ENCODE measurements around the gene UBE2E3.

UBE2E3 gene

GRCh38 chr2:180987146-180987545 lies 6.7 kb downstream of the UBE2E3 start:
- no peaks in the 10 kb centered on the region for H3K9me3 ChIP-seq (ENCODE audit: insufficient read depth, low read length, severe bottlenecking)
- H3K4me2 ChIP-seq (ENCODE audit: insufficient read depth, low read length), result no peak overlapping the region
- no peaks in the 10 kb centered on the region for H3K27me3 ChIP-seq (ENCODE audit: insufficient read depth, low read length, poor library complexity)
- no peak for DNase-seq
- H3K27ac ChIP-seq (ENCODE audit: low read length), result no peak overlapping the region
- H3K4me1 ChIP-seq (ENCODE audit: insufficient read depth, low read length), result peaks cover 35% of the 10 kb centered on the region
- peaks cover 4% of the 10 kb centered on the region; the same call in 1 of the 2 replicates for H4K20me1 ChIP-seq (ENCODE audit: insufficient read depth, low read length)
- H3K9ac ChIP-seq (ENCODE audit: low read depth, low read length), result no peak overlapping the region
- H3K4me3 ChIP-seq (ENCODE audit: low read depth in 1 of 2, low read length in 2 of 2), result no peak overlapping the region
- peaks cover 70% of the 10 kb centered on the region for H3K79me2 ChIP-seq (ENCODE audit: insufficient read depth, low read length)
- peaks cover 37% of the 10 kb centered on the region for H3K36me3 ChIP-seq (ENCODE audit: insufficient read depth, low read length)
- ATAC-seq (ENCODE audit: insufficient read depth, low read depth), result no peak
- no peak for TF ChIP-seq EZH2 (IDR thresholded peaks at IDR 0.05; ENCODE audit: borderline replicate concordance, low read depth, low read length, severe bottlenecking)
- TF ChIP-seq, protein P1, sequence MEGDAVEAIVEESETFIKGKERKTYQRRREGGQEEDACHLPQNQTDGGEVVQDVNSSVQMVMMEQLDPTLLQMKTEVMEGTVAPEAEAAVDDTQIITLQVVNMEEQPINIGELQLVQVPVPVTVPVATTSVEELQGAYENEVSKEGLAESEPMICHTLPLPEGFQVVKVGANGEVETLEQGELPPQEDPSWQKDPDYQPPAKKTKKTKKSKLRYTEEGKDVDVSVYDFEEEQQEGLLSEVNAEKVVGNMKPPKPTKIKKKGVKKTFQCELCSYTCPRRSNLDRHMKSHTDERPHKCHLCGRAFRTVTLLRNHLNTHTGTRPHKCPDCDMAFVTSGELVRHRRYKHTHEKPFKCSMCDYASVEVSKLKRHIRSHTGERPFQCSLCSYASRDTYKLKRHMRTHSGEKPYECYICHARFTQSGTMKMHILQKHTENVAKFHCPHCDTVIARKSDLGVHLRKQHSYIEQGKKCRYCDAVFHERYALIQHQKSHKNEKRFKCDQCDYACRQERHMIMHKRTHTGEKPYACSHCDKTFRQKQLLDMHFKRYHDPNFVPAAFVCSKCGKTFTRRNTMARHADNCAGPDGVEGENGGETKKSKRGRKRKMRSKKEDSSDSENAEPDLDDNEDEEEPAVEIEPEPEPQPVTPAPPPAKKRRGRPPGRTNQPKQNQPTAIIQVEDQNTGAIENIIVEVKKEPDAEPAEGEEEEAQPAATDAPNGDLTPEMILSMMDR (IDR thresholded peaks at IDR 0.05; ENCODE audit: borderline replicate concordance, extremely low read depth, low read length, poor library complexity, severe bottlenecking), result no peak
- no peak overlapping the region for H2AFZ ChIP-seq (ENCODE audit: low read depth, low read length)

GRCh38 chr2:180990337-180990736 lies 9.9 kb downstream of the UBE2E3 start:
- Histone ChIP-seq H3K9me3 (ENCODE audit: insufficient read depth, low read length, severe bottlenecking) (no peaks in the 10 kb centered on the region), H2AFZ (ENCODE audit: low read depth, low read length) (no peak overlapping the region), H3K27ac (ENCODE audit: low read length) (no peak overlapping the region), H3K79me2 (ENCODE audit: insufficient read depth, low read length) (peaks cover 70% of the 10 kb centered on the region), H3K9ac (ENCODE audit: low read depth, low read length) (no peak overlapping the region), H3K4me1 (ENCODE audit: insufficient read depth, low read length) (peaks cover 4% of the 10 kb centered on the region; the same call in 1 of the 2 replicates), H3K4me2 (ENCODE audit: insufficient read depth, low read length) (no peak overlapping the region), H3K27me3 (ENCODE audit: insufficient read depth, low read length, poor library complexity) (no peaks in the 10 kb centered on the region), H4K20me1 (ENCODE audit: insufficient read depth, low read length) (peaks cover 7% of the 10 kb centered on the region; the same call in 1 of the 2 replicates), H3K36me3 (ENCODE audit: insufficient read depth, low read length) (peaks cover 16% of the 10 kb centered on the region; the same call in 1 of the 2 replicates), H3K4me3 (ENCODE audit: low read depth in 1 of 2, low read length in 2 of 2) (no peak overlapping the region)
- no peak for DNase-seq
- no peak for ATAC-seq (ENCODE audit: insufficient read depth, low read depth)
- no peak for TF ChIP-seq EZH2 (IDR thresholded peaks at IDR 0.05; ENCODE audit: borderline replicate concordance, low read depth, low read length, severe bottlenecking)
- TF ChIP-seq, protein P1 (IDR thresholded peaks at IDR 0.05; ENCODE audit: borderline replicate concordance, extremely low read depth, low read length, poor library complexity, severe bottlenecking), result no peak

GRCh38 chr2:180990794-180991193 lies 10.4 kb downstream of the UBE2E3 start:
- Histone ChIP-seq H3K4me2 (ENCODE audit: insufficient read depth, low read length) (no peak overlapping the region), H3K27ac (ENCODE audit: low read length) (no peak overlapping the region), H3K36me3 (ENCODE audit: insufficient read depth, low read length) (peaks cover 16% of the 10 kb centered on the region; the same call in 1 of the 2 replicates), H4K20me1 (ENCODE audit: insufficient read depth, low read length) (peaks cover 7% of the 10 kb centered on the region; the same call in 1 of the 2 replicates), H3K9me3 (ENCODE audit: insufficient read depth, low read length, severe bottlenecking) (no peaks in the 10 kb centered on the region), H3K9ac (ENCODE audit: low read depth, low read length) (no peak overlapping the region), H3K79me2 (ENCODE audit: insufficient read depth, low read length) (peaks cover 70% of the 10 kb centered on the region), H3K4me3 (ENCODE audit: low read depth in 1 of 2, low read length in 2 of 2) (no peak overlapping the region), H2AFZ (ENCODE audit: low read depth, low read length) (no peak overlapping the region), H3K4me1 (ENCODE audit: insufficient read depth, low read length) (peaks cover 2% of the 10 kb centered on the region; the same call in 1 of the 2 replicates), H3K27me3 (ENCODE audit: insufficient read depth, low read length, poor library complexity) (no peaks in the 10 kb centered on the region)
- TF ChIP-seq, protein P1 (IDR thresholded peaks at IDR 0.05; ENCODE audit: borderline replicate concordance, extremely low read depth, low read length, poor library complexity, severe bottlenecking), result no peak
- no peak for TF ChIP-seq EZH2 (IDR thresholded peaks at IDR 0.05; ENCODE audit: borderline replicate concordance, low read depth, low read length, severe bottlenecking)
- ATAC-seq (ENCODE audit: insufficient read depth, low read depth) (no peak), DNase-seq (no peak)
